Endothelial cell of umbilical vein (primary cell): ENCODE data around the gene KLHL36. TPM values are rescaled to one million over a fixed set of nuclear protein-coding genes. Genes with fewer than 3 reads are reported as not detected.

Experiments
- BruUV-seq: library from RNA; stranded (reverse); fragments of 400-500 nt; replicated peaks from 2 replicates; lab custom pipeline; 2021; lab: Mats Ljungman, UMichigan
- CTCF ChIA-PET: fragments of 300-600, 350-600 bp; sonication (Branson Sonifier 250); formaldehyde crosslinking; loops from one replicate; lab custom pipeline; 2021; ENCODE audit warnings: antibody characterized with exemption, inconsistent platforms; lab: Charles Lee
- POLR2A ChIA-PET: fragments of 300-600, 350-600 bp; sonication (Branson Sonifier 250); formaldehyde crosslinking; loops from one replicate; lab custom pipeline; 2021; ENCODE audit warnings: antibody characterized with exemption, inconsistent platforms; lab: Charles Lee
- DNase-seq: peaks from one replicate; pipeline ENCODE4 v3.0.0-alpha.2; 2011; ENCODE audit warnings: low read depth, low spot score
- FAIRE-seq: peaks from 2 replicates; lab custom pipeline; 2011; peaks lifted over from hg19 to GRCh38; lab: Jason Lieb, UNC
- H2AFZ ChIP-seq: 2 replicates; pipeline ENCODE4 v1.6.0; 2012; ENCODE audit warnings: low read depth, low read length, control low read depth, inconsistent platforms
- H3K27ac ChIP-seq: 2 replicates; pipeline ENCODE4 v1.5.1; 2011; ENCODE audit warnings: low read depth, mild to moderate bottlenecking, control low read depth, low read length, moderate library complexity; ENCODE audit not compliant: insufficient read depth
- H3K27me3 ChIP-seq, 2 experiments: 2 replicates each; pipeline versions ENCODE4 v1.6.0 to v1.6.1; 2011; ENCODE audit warnings: low read length in 2 of 2, mixed read lengths in 1 of 2; ENCODE audit not compliant: control insufficient read depth in 2 of 2, insufficient read depth in 2 of 2
- H3K36me3 ChIP-seq, 2 experiments: 2 replicates in 1 of 2; 3 replicates in 1 of 2; pipeline ENCODE4 v1.5.1; 2011; ENCODE audit warnings: low read length in 2 of 2, mild to moderate bottlenecking in 1 of 2, moderate library complexity in 1 of 2; ENCODE audit not compliant: control insufficient read depth in 2 of 2, insufficient read depth in 2 of 2; ENCODE audit errors: extremely low read depth in 1 of 2
- H3K4me1 ChIP-seq: 3 replicates; pipeline ENCODE4 v1.5.1; 2011; ENCODE audit warnings: mild to moderate bottlenecking, low read length; ENCODE audit not compliant: control insufficient read depth, insufficient read depth; ENCODE audit errors: extremely low read depth
- H3K4me2 ChIP-seq: 2 replicates; pipeline ENCODE4 v1.6.1; 2011; ENCODE audit warnings: low read length, control low read depth, mixed read lengths; ENCODE audit not compliant: insufficient read depth
- H3K4me3 ChIP-seq, 3 experiments: fragments of 200-600 bp in 1 of 3; sonication (generic), shearing (Covaris generic) in 1 of 3; replicated peaks in 1 of 3; 2 replicates each; pipeline ENCODE4 v1.5.1; 2011 to 2016; ENCODE audit warnings: control low read depth in 3 of 3, low read length in 3 of 3, mild to moderate bottlenecking in 2 of 3, inconsistent platforms in 1 of 3, low read depth in 1 of 3, moderate library complexity in 1 of 3; ENCODE audit not compliant: insufficient read depth in 1 of 3
- H3K79me2 ChIP-seq: 2 replicates; pipeline ENCODE4 v1.6.0; 2012; ENCODE audit warnings: low read length, inconsistent platforms; ENCODE audit not compliant: control insufficient read depth, insufficient read depth
- H3K9ac ChIP-seq: replicated peaks from 2 replicates; pipeline ENCODE3; 2011; ENCODE audit warnings: low read length, control low read depth; ENCODE audit not compliant: insufficient read depth; ENCODE audit errors: extremely low read depth
- H3K9me1 ChIP-seq: replicated peaks from 3 replicates; pipeline ENCODE4 v1.6.0; 2011; ENCODE audit warnings: mild to moderate bottlenecking, low read length; ENCODE audit not compliant: control insufficient read depth, insufficient read depth; ENCODE audit errors: extremely low read depth
- H3K9me3 ChIP-seq: replicated peaks from 2 replicates; pipeline ENCODE4 v1.5.1; 2012; ENCODE audit warnings: low read length, inconsistent platforms; ENCODE audit not compliant: control insufficient read depth, insufficient read depth
- H4K20me1 ChIP-seq: replicated peaks from 2 replicates; pipeline ENCODE3; 2011; ENCODE audit warnings: mild to moderate bottlenecking, low read length; ENCODE audit not compliant: control insufficient read depth, insufficient read depth; ENCODE audit errors: extremely low read depth
- CTCF ChIP-seq, 2 donors: IDR thresholded peaks; 1 replicate in 1 of 2; 2 replicates in 1 of 2; pipeline ENCODE4 v1.5.1; 2011; ENCODE audit warnings: low read length in 2 of 2, mild to moderate bottlenecking in 2 of 2, moderate library complexity in 2 of 2, control low read depth in 1 of 2, inconsistent platforms in 1 of 2, low read depth in 1 of 2; ENCODE audit not compliant: insufficient read depth in 1 of 2; ENCODE audit errors: extremely low read depth in 1 of 2
- EZH2 ChIP-seq: IDR thresholded peaks from 2 replicates; pipeline ENCODE4 v1.6.1; 2012; ENCODE audit warnings: borderline replicate concordance, low read depth, mild to moderate bottlenecking, moderate library complexity, low read length, inconsistent platforms; ENCODE audit not compliant: severe bottlenecking
- FOS ChIP-seq: IDR thresholded peaks from 2 replicates; pipeline ENCODE4 v1.6.1; 2011; ENCODE audit warnings: mild to moderate bottlenecking, low read length, moderate library complexity, borderline replicate concordance; ENCODE audit not compliant: insufficient read depth
- JUN ChIP-seq: IDR thresholded peaks from 2 replicates; pipeline ENCODE4 v1.6.1; 2011; ENCODE audit warnings: borderline replicate concordance, low read depth; ENCODE audit not compliant: insufficient read length, insufficient read depth
- MAX ChIP-seq: IDR thresholded peaks from 2 replicates; pipeline ENCODE4 v1.6.1; 2011; ENCODE audit not compliant: insufficient read depth, insufficient read length
- MYC ChIP-seq: IDR thresholded peaks from one replicate; pipeline ENCODE4 v1.6.1; 2011; ENCODE audit warnings: mild to moderate bottlenecking, low read depth, low read length
- POLR2AphosphoS5 ChIP-seq: IDR thresholded peaks from 2 replicates; pipeline ENCODE4 v1.6.1; 2012; ENCODE audit warnings: low read depth, mild to moderate bottlenecking, control low read depth, low read length, moderate library complexity; ENCODE audit not compliant: insufficient read depth
- dilution Hi-C: fragments of 300-500 bp; cut with MboI; formaldehyde crosslinking; loops from one replicate; pipeline ENCODE4 v1.15.0; 2019; ENCODE audit warnings: low sequenced_read_pairs; ENCODE audit not compliant: extremely low pct_ligation_motif_present
- intact Hi-C: fragments of 100-400 bp; cut with micrococcal nuclease; formaldehyde crosslinking; loops from one replicate; pipeline ENCODE4 v1.10.0; 2022
- polyA plus RNA-seq, 4 experiments: library from polyadenylated mRNA; depleted of rRNA in 3 of 4; stranded (reverse) in 3 of 4; unstranded in 1 of 4; fragments of >200 nt; gene quantifications; 2 replicates each; pipeline versions ENCODE4 v1.2.1 to v1.2.3, GENCODE V29; 2011 to 2012; ENCODE audit warnings: missing spikeins in 1 of 4
- total RNA-seq: library from RNA; stranded (reverse); gene quantifications from 2 replicates; pipeline ENCODE4 v1.2.3, GENCODE V29; 2021

Gene KLHL36
- total and polyA plus RNA-seq, 2 donors (not counting 3 experiments of a cell fraction or from before 2014, with no cell fraction given): 31.3 to 38.8 TPM

DNA sequence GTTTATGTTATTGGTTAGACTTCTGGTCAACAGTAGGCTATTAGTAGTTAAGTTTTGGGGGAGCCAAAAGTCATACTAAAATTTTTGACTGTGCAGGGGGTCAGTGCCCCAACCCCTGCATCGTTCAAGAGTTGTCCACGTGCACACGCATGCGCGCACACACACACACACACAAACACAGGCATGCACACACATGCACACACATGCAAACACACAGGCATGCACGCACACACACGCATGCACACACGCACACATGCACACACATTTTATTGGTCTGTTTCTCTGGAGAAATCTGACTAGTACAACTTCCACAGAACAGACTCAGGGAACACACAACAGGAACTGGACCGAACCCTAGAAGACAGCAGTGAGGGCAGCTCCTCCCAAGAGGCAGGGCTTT lies 27.1 kb downstream of the KLHL36 start:
- Histone ChIP-seq H4K20me1 (no peaks in the 10 kb centered on the region), H3K4me2 (no peak overlapping the region), H3K36me3 (no peaks in the 10 kb centered on the region), H3K27me3 (peaks cover 2 to 9% of the 10 kb centered on the region in 2 experiments), H3K9ac (no peak overlapping the region), H2AFZ (no peak overlapping the region), H3K9me1 (no peaks in the 10 kb centered on the region), H3K4me3 (no peak overlapping the region), H3K79me2 (no peaks in the 10 kb centered on the region), H3K4me1 (no peaks in the 10 kb centered on the region), H3K9me3 (no peaks in the 10 kb centered on the region), H3K27ac (no peak overlapping the region)
- POLR2A ChIA-PET: no interaction called here
- BruUV-seq: no TSS peak
- dilution Hi-C loops (no loop called here), intact Hi-C loops (no loop called here)
- TF ChIP-seq MAX (no peak), FOS (no peak), MYC (no peak)
- DNase-seq (no peak), FAIRE-seq (no peak)
- CTCF ChIA-PET: no interaction called here

DNA sequence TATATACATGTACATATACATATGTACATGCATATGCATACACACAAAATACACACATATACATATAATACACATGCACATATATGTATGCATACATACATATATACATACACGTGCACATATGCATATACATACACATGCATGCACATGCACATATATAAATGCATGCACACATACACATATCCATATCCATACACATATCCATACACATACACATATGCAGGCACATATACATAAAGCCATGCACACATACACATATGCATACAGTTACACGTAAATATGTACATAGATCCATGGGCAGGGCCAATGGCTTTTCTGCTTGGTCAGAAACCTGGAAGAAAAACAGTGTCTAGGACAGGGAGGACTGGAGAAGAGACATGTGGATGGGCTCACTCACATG lies 27.6 kb downstream of the KLHL36 start:
- ChIA-PET POLR2A (no interaction called here), CTCF (no interaction called here)
- intact Hi-C loops: no loop called here
- Histone ChIP-seq H3K36me3 (no peaks in the 10 kb centered on the region), H3K4me2 (no peak overlapping the region), H3K27ac (no peak overlapping the region), H3K27me3 (peaks cover 2 to 9% of the 10 kb centered on the region in 2 experiments), H3K4me3 (no peak overlapping the region), H4K20me1 (no peaks in the 10 kb centered on the region), H3K79me2 (no peaks in the 10 kb centered on the region), H3K9me3 (no peaks in the 10 kb centered on the region), H3K4me1 (no peaks in the 10 kb centered on the region), H3K9me1 (no peaks in the 10 kb centered on the region), H3K9ac (no peak overlapping the region), H2AFZ (no peak overlapping the region)
- FAIRE-seq (no peak), DNase-seq (no peak)
- dilution Hi-C loops: no loop called here
- no TSS peak for BruUV-seq
- TF ChIP-seq POLR2AphosphoS5 (no peak), MAX (no peak), EZH2 (no peak), MYC (no peak), JUN (no peak), CTCF (IDR thresholded peaks at IDR 0.05; ENCODE audit: extremely low read depth in 1 of 2, insufficient read depth in 1 of 2, low read depth in 1 of 2, low read length in 2 of 2) (no peak)
